Measurements from ENCODE around the gene SH2B3. TPM values are rescaled to one million over a fixed set of nuclear protein-coding genes. Genes with fewer than 3 reads are reported as not detected.

The SH2B3 gene
- total RNA-seq, 1 donor from 2014 or later, result 50.7 TPM

- CTCF ChIA-PET, result interaction anchor here (1.2 to 3.9 kb wide), 6 partner anchors 10 to 38 kb away, joined by 3 to 28 read pairs (median 20); no protein-coding TSS in a partner anchor
- POLR2A ChIA-PET, result interaction anchor here (0.5 to 6.9 kb wide), 9 partner anchors 10 to 1322 kb away, joined by 3 to 136 read pairs (median 5); partner anchors contain the start of gene SH2B3
- H3K36me3 Mint-ChIP-seq (ENCODE audit: low read depth), result peaks cover 19% of the 10 kb centered on the region
- H3K27ac Mint-ChIP-seq, result peak overlapping the region; percentile 92
- H3K27me3 Mint-ChIP-seq, result no peaks in the 10 kb centered on the region
- no peaks in the 10 kb centered on the region for H3K9me3 Mint-ChIP-seq
- TF ChIP-seq CTCF (IDR thresholded peaks at IDR 0.05), result no peak
- DNase-seq (peak; percentile 75), ATAC-seq (ENCODE audit: low read depth) (peak; percentile 80)
- peaks cover 95% of the 10 kb centered on the region for H3K4me1 Mint-ChIP-seq
- intact Hi-C loops (cut with micrococcal nuclease), result loop anchor here (1.0 to 2.0 kb wide), 3 partner anchors 10 to 32 kb away; no protein-coding TSS in a partner anchor
- peak overlapping the region; percentile 83 for H3K4me3 Mint-ChIP-seq
Observed at GRCh38 chr12:111434680-111435338, 29.1 kb downstream of the SH2B3 start.

GRCh38 chr12:111435661-111436201 lies 30.0 kb downstream of the SH2B3 start:
- CTCF ChIA-PET, result interaction anchor here (1.2 to 3.9 kb wide), 6 partner anchors 9 to 39 kb away, joined by 3 to 28 read pairs (median 20); no protein-coding TSS in a partner anchor
- POLR2A ChIA-PET, result interaction anchor here (0.5 to 6.9 kb wide), 7 partner anchors 9 to 1323 kb away, joined by 3 to 136 read pairs (median 5); partner anchors contain the start of gene SH2B3
- H3K9me3 Mint-ChIP-seq, result no peaks in the 10 kb centered on the region
- H3K27ac Mint-ChIP-seq, result peak overlapping the region; percentile 92
- peaks cover 28% of the 10 kb centered on the region for H3K36me3 Mint-ChIP-seq (ENCODE audit: low read depth)
- intact Hi-C loops (cut with micrococcal nuclease), result loop anchor here (1.0 to 2.0 kb wide), 3 partner anchors 10 to 32 kb away; no protein-coding TSS in a partner anchor
- peaks cover 95% of the 10 kb centered on the region for H3K4me1 Mint-ChIP-seq
- DNase-seq (no peak), ATAC-seq (ENCODE audit: low read depth) (no peak)
- H3K4me3 Mint-ChIP-seq, result peak overlapping the region; percentile 46
- TF ChIP-seq CTCF (IDR thresholded peaks at IDR 0.05), result no peak
- no peaks in the 10 kb centered on the region for H3K27me3 Mint-ChIP-seq

GRCh38 chr12:111436266-111436665 lies 30.5 kb downstream of the SH2B3 start:
- POLR2A ChIA-PET, result interaction anchor here (0.7 to 6.9 kb wide), 4 partner anchors 9 to 42 kb away, joined by 3 to 136 read pairs (median 62); partner anchors contain the start of gene SH2B3

DNA sequence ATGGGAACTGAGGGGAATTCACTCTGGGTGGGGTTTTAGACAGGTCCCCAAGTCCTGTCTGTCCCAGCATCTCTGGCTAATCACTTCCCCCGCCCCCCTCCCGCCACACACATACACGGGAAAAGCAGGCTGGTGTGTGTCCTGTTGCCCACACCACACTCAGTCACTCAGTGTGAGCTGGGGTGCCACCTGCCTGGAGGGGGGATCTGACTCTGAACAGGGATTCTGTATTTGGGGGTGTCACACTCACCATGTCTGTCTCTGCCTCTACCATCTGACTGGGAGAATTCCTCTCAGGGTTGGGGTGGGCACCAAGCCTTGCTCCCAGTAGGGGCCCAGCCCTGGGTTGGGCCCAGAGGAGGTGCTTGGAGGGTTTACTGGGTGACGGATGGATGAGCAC lies 31.1 kb downstream of the SH2B3 start:
- CTCF ChIA-PET, result no interaction called here
- no peak for ATAC-seq (ENCODE audit: low read depth)
- intact Hi-C loops (cut with micrococcal nuclease), result no loop called here
- TF ChIP-seq CTCF (IDR thresholded peaks at IDR 0.05), result no peak
- Mint-ChIP-seq H3K27me3 (no peaks in the 10 kb centered on the region), H3K9me3 (no peaks in the 10 kb centered on the region), H3K4me1 (peaks cover 94% of the 10 kb centered on the region), H3K36me3 (ENCODE audit: low read depth) (peaks cover 32% of the 10 kb centered on the region), H3K27ac (peak overlapping the region; percentile 70), H3K4me3 (no peak overlapping the region)
- POLR2A ChIA-PET, result interaction anchor here (1.2 kb wide), 1 partner anchor 9 kb away, joined by 3 read pairs; no protein-coding TSS in a partner anchor
- no peak for DNase-seq

More at GRCh38 chr12:111436266-111436665, 30.5 kb downstream of the SH2B3 start:
- peak overlapping the region; percentile 46 for H3K4me3 Mint-ChIP-seq
- H3K27me3 Mint-ChIP-seq, result no peaks in the 10 kb centered on the region
- H3K27ac Mint-ChIP-seq, result peak overlapping the region; percentile 92
- ATAC-seq (ENCODE audit: low read depth), result no peak
- no peak for TF ChIP-seq CTCF (IDR thresholded peaks at IDR 0.05)
- DNase-seq, result no peak
- peaks cover 31% of the 10 kb centered on the region for H3K36me3 Mint-ChIP-seq (ENCODE audit: low read depth)
- H3K9me3 Mint-ChIP-seq, result no peaks in the 10 kb centered on the region
- CTCF ChIA-PET, result interaction anchor here (2.3 to 3.9 kb wide), 3 partner anchors 8 to 32 kb away, joined by 26 to 28 read pairs (median 28); no protein-coding TSS in a partner anchor
- intact Hi-C loops (cut with micrococcal nuclease), result no loop called here
- peaks cover 94% of the 10 kb centered on the region for H3K4me1 Mint-ChIP-seq
